HG03025 (cell line): Measurements from ENCODE around the gene RNF144B.
"Not testable (repeated sequence)": the region's sequence is repeated elsewhere in the genome, so short reads cannot be mapped to it uniquely, and the experiment has no call there.

ENCODE experiments used
- ATAC-seq: cut with Tn5 transposase; IDR thresholded peaks from one replicate; pipeline ENCODE4 v1.9.1; 2021; ENCODE audit warnings: mild to moderate bottlenecking, moderate library complexity; ENCODE audit not compliant: unreplicated experiment, low FRiP score

RNF144B gene

DNA sequence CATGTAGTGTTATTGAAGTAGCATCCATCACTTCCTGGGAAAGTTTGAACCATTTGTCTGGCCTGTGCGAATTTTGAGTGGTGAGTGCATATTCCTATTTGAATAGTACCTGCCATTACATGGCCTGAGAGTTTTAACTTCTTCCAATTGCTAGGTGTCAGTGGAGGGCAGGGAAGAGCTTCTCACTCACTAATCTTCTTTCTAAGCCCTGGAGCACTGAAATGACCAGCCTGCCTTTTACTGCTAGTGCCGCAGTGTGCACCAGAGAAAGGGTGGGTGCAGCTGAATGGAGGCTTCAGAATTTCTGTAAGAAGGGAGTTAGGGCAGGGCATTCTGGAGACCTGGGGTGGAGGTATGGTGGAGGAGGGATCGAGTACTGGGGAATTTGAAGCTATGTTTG, 45.5 kb downstream of the RNF144B start:
- ATAC-seq = no peak

GRCh38 chr6:18433059-18433458, 45.9 kb downstream of the RNF144B start:
- ATAC-seq = no peak

DNA sequence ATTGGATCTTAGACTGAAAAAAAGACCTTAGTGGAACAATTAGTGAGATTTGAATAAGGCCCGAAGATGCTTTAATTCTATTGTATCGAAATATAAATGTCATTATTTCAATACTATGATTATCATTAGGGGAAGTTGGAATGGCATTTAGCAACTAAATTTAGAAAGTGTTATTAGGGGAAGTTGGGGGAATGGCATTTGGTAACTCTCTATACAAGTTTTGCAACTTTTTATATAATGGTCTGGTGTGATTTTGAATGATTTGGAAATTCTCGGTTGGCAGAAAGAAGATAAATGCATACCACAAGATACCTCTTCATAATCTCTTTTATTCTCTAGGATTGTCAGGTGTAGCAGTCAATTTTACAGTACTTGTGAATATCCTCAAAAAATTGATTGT, 49.2 kb downstream of the RNF144B start:
- ATAC-seq = no peak

DNA sequence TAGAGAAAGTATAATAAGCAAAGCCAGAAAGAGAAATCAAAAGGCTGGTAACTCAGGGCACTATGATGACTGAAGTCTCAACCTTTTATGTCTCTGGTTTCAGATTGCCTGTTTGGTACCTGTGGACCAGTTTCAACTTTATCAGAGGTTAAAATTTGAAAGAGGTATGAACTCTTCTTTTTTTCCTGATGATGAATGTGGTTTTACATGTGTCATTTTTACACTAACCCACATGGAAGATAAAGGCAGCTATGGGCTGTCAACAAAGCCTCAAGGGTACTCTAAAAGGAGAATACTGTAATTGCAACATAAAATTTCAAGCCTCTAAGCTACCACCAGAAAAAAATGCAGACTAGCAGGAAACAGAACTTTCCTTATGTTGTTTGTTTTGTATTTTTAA, 52.4 kb downstream of the RNF144B start:
- ATAC-seq = no peak

DNA sequence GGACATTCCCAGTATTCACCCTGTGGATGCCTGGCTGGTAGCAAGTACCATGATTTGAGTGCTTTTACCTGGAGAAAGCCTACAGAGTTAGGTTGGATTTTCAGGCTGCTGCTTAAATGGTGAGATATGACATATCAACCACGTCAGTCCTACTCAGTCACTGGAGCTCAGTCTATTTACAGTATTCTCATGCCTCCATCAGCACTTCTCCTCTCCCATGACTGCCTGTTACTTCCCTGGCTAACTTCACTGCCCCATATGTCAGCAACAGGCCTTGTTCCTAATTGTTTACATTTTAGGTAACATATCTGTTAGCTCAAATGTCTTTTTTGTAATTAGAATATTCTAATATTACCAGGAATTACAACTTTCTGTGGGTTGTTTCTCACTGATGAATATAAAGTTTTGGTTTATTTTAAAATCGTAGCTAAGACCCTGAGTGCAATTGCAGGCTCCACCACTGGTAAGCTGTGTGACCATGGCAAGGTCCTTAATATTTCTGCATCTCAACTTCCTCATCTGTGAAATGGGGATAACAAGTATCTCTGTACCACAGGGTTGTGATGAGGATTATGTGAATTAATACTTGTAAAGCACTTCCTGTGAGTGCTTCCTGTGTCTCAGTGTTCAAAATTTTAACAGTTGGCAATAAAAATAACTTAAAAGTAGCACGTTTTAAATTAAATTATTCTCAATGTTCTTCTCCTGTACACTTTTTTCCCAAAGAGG, 54.3 kb downstream of the RNF144B start:
- no peak for ATAC-seq

- ATAC-seq = no peak
Observed at GRCh38 chr6:18444111-18444510, 57.0 kb downstream of the RNF144B start.

DNA sequence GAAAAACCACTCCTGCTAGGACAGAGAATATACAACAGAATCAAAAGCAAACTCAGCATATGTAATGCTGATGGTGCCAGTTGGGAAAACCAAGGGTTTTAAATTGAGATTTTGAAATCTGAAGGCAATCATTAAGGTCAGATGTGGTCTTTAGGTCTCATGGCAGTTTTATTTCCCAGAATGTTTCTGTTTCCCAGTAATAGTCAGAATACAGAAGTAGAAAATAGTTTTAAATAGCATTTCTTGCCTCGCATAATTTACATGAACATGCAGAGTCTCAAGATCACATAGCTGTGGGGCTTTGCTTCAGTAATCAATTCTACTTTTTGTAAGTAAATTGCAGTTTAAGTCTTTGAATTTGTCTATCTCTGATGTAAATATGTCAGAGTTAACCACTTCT, 58.1 kb downstream of the RNF144B start:
- ATAC-seq = no peak

DNA sequence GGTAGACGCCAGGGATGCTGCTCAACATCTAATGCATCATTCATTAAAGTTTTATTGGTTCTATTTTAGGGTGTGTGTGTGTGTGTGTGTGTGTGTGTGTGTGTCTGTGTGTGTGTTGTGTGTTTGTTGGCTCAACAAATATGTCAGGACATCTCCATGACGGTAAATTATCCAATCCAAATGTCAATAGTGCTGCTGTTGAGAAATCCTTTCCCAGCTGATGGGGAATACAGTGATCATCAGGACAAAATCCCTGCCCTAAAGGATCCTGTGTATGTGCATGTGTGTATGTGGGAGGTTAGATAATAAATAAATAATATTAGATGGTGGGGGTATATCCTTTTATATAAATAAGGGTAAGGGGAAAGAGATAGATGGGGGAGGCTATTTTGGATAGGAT, 59.6 kb downstream of the RNF144B start:
- ATAC-seq = no peak

GRCh38 chr6:18447552-18447951, 60.4 kb downstream of the RNF144B start:
- no peak for ATAC-seq

GRCh38 chr6:18451756-18452155, 64.6 kb downstream of the RNF144B start:
- no peak for ATAC-seq

- ATAC-seq = no peak
Observed at GRCh38 chr6:18454446-18454845, 67.3 kb downstream of the RNF144B start.

- ATAC-seq = no peak
Observed at GRCh38 chr6:18457065-18457737, 70.1 kb downstream of the RNF144B start.

- ATAC-seq = not testable (repeated sequence)
Observed at GRCh38 chr6:18458086-18458485, 70.9 kb downstream of the RNF144B start.

GRCh38 chr6:18463429-18463828, 76.3 kb downstream of the RNF144B start:
- no peak for ATAC-seq

DNA sequence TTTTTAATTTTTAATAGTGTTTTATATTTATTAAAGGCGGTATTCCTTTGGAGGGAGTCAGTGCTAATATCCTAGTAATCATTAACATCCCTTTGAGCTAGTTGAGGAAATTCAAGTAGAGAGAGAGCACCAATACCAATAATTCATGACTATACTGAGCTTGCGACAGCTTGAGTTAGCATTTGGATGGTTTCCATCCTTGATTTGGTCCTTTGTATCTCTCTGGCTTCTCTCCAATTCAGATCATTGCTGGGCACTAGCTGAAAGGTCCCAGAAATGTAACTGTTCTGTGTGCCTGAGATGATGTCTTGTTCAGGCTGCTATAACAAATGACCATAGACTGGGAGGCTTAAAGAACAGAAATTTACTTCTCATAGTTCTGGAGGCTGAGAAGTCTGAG, 77.0 kb downstream of the RNF144B start:
- no peak for ATAC-seq

GRCh38 chr6:18465410-18466154, 78.4 kb downstream of the RNF144B start:
- ATAC-seq = no peak

DNA sequence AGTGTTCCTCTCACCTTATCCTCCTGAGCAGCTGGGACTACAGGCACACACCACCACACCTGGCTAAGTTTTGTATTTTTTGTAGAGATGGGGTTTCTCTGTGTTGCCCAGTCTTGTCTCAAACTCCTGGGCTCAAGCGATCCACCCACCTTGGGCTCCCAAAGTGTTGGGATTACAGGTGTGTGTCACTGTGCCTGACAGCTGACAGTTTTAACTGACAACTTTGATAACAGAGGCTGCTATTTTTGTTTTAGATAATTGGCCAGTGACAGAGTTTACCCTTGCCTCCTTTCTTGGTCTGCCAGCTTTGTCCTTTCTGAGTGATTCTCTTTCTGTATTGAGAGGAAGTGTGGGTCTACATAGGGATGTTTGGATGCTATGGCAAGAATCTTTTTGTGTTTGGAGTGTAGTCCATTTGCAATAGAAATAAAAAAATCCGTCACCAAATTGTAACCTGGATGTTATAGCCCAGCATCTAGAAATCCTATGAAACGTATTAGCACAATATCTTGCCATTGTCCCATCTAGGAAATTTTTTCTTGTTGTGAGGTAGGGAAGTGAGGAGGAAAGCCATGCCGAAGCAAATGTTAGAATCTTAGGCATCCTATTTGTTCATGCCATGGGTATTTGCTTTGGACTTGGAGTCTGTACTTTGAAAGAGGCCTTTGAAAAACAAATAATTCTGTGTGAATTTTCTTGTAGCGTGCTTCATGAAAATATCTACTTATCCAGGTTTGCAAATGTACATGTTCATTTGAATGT, 80.8 kb downstream of the RNF144B start:
- ATAC-seq = no peak

DNA sequence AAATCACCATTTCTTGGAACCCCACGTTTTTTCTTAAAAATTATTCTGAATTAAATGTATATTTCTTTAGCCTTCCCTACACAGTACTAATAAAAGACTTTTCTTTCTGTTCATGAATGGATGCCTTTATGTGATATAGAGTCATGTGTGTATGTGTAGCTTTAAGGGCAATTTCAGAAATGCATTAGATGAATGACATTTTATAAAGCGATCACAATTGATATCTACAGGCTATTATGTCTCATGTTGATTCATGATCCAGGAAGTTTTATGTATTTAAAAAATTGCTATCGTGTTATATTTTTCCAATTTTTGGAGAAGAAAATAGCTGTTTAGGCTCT, 81.3 kb downstream of the RNF144B start:
- no peak for ATAC-seq

DNA sequence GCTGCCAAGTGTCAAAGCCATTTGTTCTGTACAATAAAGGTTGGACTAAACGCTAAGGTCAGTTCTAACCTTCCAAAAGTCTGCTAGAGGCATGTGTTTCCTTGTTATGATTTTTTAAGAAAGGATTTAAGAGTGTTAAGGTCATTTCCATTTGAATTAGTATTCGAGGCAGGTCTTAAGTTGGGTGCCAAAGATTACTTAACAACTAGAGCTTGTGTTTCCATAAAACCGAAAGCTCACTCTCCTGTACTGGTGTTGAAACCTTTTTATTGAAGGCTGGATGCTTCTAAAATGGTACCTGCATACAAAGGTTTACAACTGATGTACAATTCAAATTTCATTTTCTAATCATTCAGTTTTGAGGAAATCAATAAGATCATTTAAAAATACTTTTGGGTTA, 82.4 kb downstream of the RNF144B start:
- ATAC-seq = no peak

DNA sequence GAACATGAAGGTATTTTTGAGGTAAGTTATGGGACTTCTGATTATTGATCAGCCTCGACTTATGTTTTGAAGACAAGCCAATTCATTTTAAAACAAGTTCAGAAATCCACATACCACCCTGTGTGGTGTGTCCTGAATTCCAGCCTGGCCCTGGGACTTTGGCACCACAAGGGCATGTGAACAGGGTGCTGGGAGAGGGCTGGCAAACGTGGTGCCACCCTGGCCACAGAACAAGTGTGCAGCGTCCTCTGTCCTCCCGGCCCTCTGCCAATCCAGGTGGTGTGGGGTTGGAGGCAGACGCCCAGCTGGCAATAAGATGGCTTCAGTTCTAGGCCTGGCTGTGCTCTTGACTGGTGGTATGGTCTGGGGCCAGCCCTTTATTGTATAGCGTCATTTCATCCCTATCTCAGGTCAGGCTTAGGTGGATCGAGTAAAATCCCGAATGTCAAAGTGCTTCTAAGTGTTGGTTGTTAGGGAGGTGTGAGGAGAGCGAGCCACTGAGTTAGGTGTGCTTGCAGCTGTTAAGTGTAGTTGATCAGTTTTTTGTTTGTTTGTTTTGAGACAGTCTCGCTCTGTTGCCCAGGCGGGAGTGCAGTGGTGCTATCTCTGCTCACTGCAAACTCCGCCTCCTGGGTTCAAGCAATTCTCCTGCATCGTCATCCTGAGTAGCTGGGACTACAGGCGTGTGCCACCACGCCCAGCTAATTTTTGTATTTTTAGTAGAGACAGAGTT, 84.2 kb downstream of the RNF144B start:
- no peak for ATAC-seq
